A549 (cell line): Measurements from ENCODE around the gene INPP5K. TPM values are rescaled to one million over a fixed set of nuclear protein-coding genes. Genes with fewer than 3 reads are reported as not detected.
"Not testable (repeated sequence)": the region's sequence is repeated elsewhere in the genome, so short reads cannot be mapped to it uniquely, and the experiment has no call there.

Source experiments
- ATAC-seq, 2 experiments: fragments of 200-7000 bp in 1 of 2; fragments of >200 bp in 1 of 2; cut with Nextera tagmentation in 1 of 2; cut with Tn5 transposase in 1 of 2; 3 replicates each; pipeline versions ENCODE4 v1.8.0 to v1.9.1; 2018 to 2020; ENCODE audit warnings: mild to moderate bottlenecking in 1 of 2, moderate library complexity in 1 of 2
- CTCF ChIA-PET: fragments of 300-600 bp; sonication (Branson Sonifier 250); formaldehyde crosslinking; extraction: SDS; loops from one replicate; lab custom pipeline; 2021; ENCODE audit warnings: antibody characterized with exemption, inconsistent platforms; lab: Yijun Ruan, JAX
- POLR2A ChIA-PET: fragments of 350-600 bp; formaldehyde crosslinking; extraction: SDS; loops from one replicate; lab custom pipeline; 2021; ENCODE audit warnings: antibody characterized with exemption, inconsistent platforms; lab: Yijun Ruan, JAX
- DNase-seq, 2 experiments: peaks; one replicate each; pipeline versions ENCODE4 v3.0.0 to v3.0.0-alpha.2; 2011 to 2016; ENCODE audit warnings: low read depth in 1 of 2, low spot score in 1 of 2
- FAIRE-seq: peaks from 2 replicates; lab custom pipeline; 2011; peaks lifted over from hg19 to GRCh38; lab: Jason Lieb, UNC
- H3K27ac ChIP-seq, 2 experiments: fragments of >200 bp; sonication (Bioruptor Twin); formaldehyde crosslinking; 3 replicates each; pipeline ENCODE4 v1.5.1; 2016 to 2017
- H3K4me1 ChIP-seq: fragments of >200 bp; sonication (Bioruptor Twin); formaldehyde crosslinking; 3 replicates; pipeline ENCODE4 v1.6.1; 2016
- H3K4me2 ChIP-seq: fragments of >200 bp; sonication (Bioruptor Twin); formaldehyde crosslinking; 3 replicates; pipeline ENCODE4 v1.6.1; 2016
- H3K4me3 ChIP-seq: fragments of >200 bp; sonication (Bioruptor Twin); formaldehyde crosslinking; 3 replicates; pipeline ENCODE4 v1.5.1; 2016
- H3K9me3 ChIP-seq: fragments of >200 bp; sonication (Bioruptor Twin); formaldehyde crosslinking; 3 replicates; pipeline ENCODE4 v1.6.1; 2016
- ATOH8 ChIP-seq: fragments of 250-450 bp; sonication (Bioruptor Pico); IDR thresholded peaks from 2 replicates; pipeline ENCODE4 v1.5.0; 2020; ENCODE audit warnings: low read depth, mild to moderate bottlenecking, moderate library complexity
- BCL3 ChIP-seq: fragments of >200 bp; sonication (Bioruptor Twin); formaldehyde crosslinking; IDR thresholded peaks from 3 replicates; pipeline ENCODE4 v1.6.1; 2016
- CEBPB ChIP-seq, 2 experiments: fragments of >200 bp in 1 of 2; sonication (Bioruptor Twin) in 1 of 2; formaldehyde crosslinking in 1 of 2; IDR thresholded peaks; 2 replicates each; pipeline ENCODE4 v1.6.1; 2012 to 2016
- E2F6 ChIP-seq: IDR thresholded peaks from 2 replicates; pipeline ENCODE4 v1.6.1; 2012; ENCODE audit warnings: low read depth, borderline replicate concordance
- FOSB ChIP-seq: fragments of 250-450 bp; sonication (Bioruptor Pico); IDR thresholded peaks from 2 replicates; pipeline ENCODE4 v1.5.0; 2020; ENCODE audit warnings: mild to moderate bottlenecking, moderate library complexity
- FOSL2 ChIP-seq, 2 experiments: fragments of 450-650 bp in 1 of 2; fragments of >200 bp in 1 of 2; sonication (Bioruptor Twin) in 1 of 2; formaldehyde crosslinking; IDR thresholded peaks; 2 replicates each; pipeline versions ENCODE4 v1.5.0 to v1.6.1; 2016 to 2020; ENCODE audit warnings: mild to moderate bottlenecking in 1 of 2, moderate library complexity in 1 of 2
- FOXS1 ChIP-seq: fragments of 250-450 bp; sonication (Bioruptor Pico); IDR thresholded peaks from 2 replicates; pipeline ENCODE4 v1.5.0; 2020; ENCODE audit warnings: mild to moderate bottlenecking, moderate library complexity
- GATA3 ChIP-seq: IDR thresholded peaks from 2 replicates; pipeline ENCODE4 v1.6.1; 2012; ENCODE audit warnings: borderline replicate concordance
- HDAC2 ChIP-seq: fragments of 200-600 bp; sonication (generic); IDR thresholded peaks from 2 replicates; pipeline ENCODE4 v1.6.1; 2016
- HES2 ChIP-seq: fragments of >200 bp; sonication (Bioruptor Twin); formaldehyde crosslinking; IDR thresholded peaks from 2 replicates; pipeline ENCODE4 v1.6.1; 2016
- HOXB13 ChIP-seq: fragments of 250-450 bp; sonication (Bioruptor Pico); IDR thresholded peaks from 2 replicates; pipeline ENCODE4 v1.5.0; 2020; ENCODE audit warnings: low read depth, mild to moderate bottlenecking, moderate library complexity
- HOXB5 ChIP-seq: fragments of 250-450 bp; sonication (Bioruptor Pico); IDR thresholded peaks from 2 replicates; pipeline ENCODE4 v1.5.0; 2020; ENCODE audit warnings: mild to moderate bottlenecking, moderate library complexity
- JUNB ChIP-seq: fragments of >200 bp; sonication (Bioruptor Twin); formaldehyde crosslinking; IDR thresholded peaks from 2 replicates; pipeline ENCODE4 v1.6.1; 2016
- MAZ ChIP-seq: fragments of 150-350 bp; IDR thresholded peaks from 2 replicates; pipeline ENCODE4 v1.6.1; 2014; ENCODE audit warnings: antibody characterized with exemption, low read depth, low read length, borderline replicate concordance
- MYC ChIP-seq: IDR thresholded peaks from 2 replicates; pipeline ENCODE4 v1.6.1; 2012; ENCODE audit warnings: mild to moderate bottlenecking, inconsistent platforms, low read length, improper control_type of control experiment, borderline replicate concordance
- NFE2L2 ChIP-seq: fragments of 150-350 bp; conservative IDR thresholded peaks from 2 replicates; pipeline ENCODE4 v1.6.1; 2014; ENCODE audit warnings: low read length
- PBX3 ChIP-seq: IDR thresholded peaks from 2 replicates; pipeline ENCODE4 v1.6.1; 2012
- RAD21 ChIP-seq, 2 experiments: fragments of >200 bp in 1 of 2; sonication (Bioruptor Twin) in 1 of 2; formaldehyde crosslinking in 1 of 2; IDR thresholded peaks in 1 of 2; conservative IDR thresholded peaks in 1 of 2; 2 replicates in 1 of 2; 3 replicates in 1 of 2; pipeline ENCODE4 v1.6.1; 2012 to 2018; ENCODE audit warnings: inconsistent platforms in 1 of 2
- RARB ChIP-seq: fragments of 250-450 bp; sonication (Bioruptor Pico); IDR thresholded peaks from 2 replicates; pipeline ENCODE4 v1.8.0; 2021; ENCODE audit warnings: mild to moderate bottlenecking, moderate library complexity
- RFX5 ChIP-seq: fragments of 450-650 bp; IDR thresholded peaks from 2 replicates; pipeline ENCODE4 v1.7.1; 2014; ENCODE audit warnings: antibody characterized with exemption, mild to moderate bottlenecking, moderate library complexity
- RNF2 ChIP-seq: fragments of 200-600 bp; sonication (generic); IDR thresholded peaks from 2 replicates; pipeline ENCODE4 v1.6.1; 2016; ENCODE audit warnings: low read depth, mild to moderate bottlenecking, antibody characterized with exemption, moderate library complexity, borderline replicate concordance
- TFCP2L1 ChIP-seq: fragments of 250-450 bp; sonication (Bioruptor Pico); IDR thresholded peaks from 2 replicates; pipeline ENCODE4 v1.5.0; 2021; ENCODE audit warnings: mild to moderate bottlenecking
- TP53 ChIP-seq: fragments of 250-450 bp; sonication (Bioruptor Pico); IDR thresholded peaks from 2 replicates; pipeline ENCODE4 v1.5.0; 2021; ENCODE audit warnings: mild to moderate bottlenecking, moderate library complexity
- USF2 ChIP-seq: fragments of 450-650 bp; IDR thresholded peaks from 2 replicates; pipeline ENCODE4 v1.6.1; 2014; ENCODE audit warnings: antibody characterized with exemption
- ZNF302 ChIP-seq: fragments of 250-450 bp; sonication (Bioruptor Pico); IDR thresholded peaks from 2 replicates; pipeline ENCODE4 v1.9.0; 2021; ENCODE audit warnings: inconsistent platforms, mild to moderate bottlenecking, moderate library complexity
- WGBS: methylation state at CpG from one replicate; pipeline ENCODE4 v1.1.6; 2017; ENCODE audit errors: missing lambda C conversion rate; 5-methylcytosine and 5-hydroxymethylcytosine counted together
- polyA plus RNA-seq, 4 experiments: library from polyadenylated mRNA; depleted of rRNA in 3 of 4; stranded (reverse); fragments of >200 nt; fragmentation: RNase III in 1 of 4; extraction: RNeasy Plus Mini Kit Qiagen cat#74134 plus additional on column Dnase treatment in 1 of 4; gene quantifications; 2 replicates in 3 of 4; 3 replicates in 1 of 4; pipeline ENCODE4 v1.2.3, GENCODE V29; 2011 to 2017

INPP5K gene
- polyA plus RNA-seq, 2 of the 4 experiments (the other 2 are of a cell fraction), result 24.3 to 30.8 TPM

- DNase-seq, result no peak
- CTCF ChIA-PET, result interaction anchor here (0.9 to 1.3 kb wide), 3 partner anchors 34 to 114 kb away, joined by 3 read pairs; no protein-coding TSS in a partner anchor
Observed at GRCh38 chr17:1447052-1447451, 69.4 kb downstream of the INPP5K start.

GRCh38 chr17:1446201-1446600 is 70.2 kb downstream of the INPP5K start:
- no peak for FAIRE-seq
- H3K27ac ChIP-seq, result no peak overlapping the region
- TF ChIP-seq ATOH8 (CRISPR knock-in tag), result no peak
- no peak for TF ChIP-seq GATA3
- TF ChIP-seq HOXB13 (CRISPR knock-in tag), result no peak
- TF ChIP-seq FOSL2 (IDR thresholded peaks at IDR 0.05), result no peak
- TF ChIP-seq FOSL2 (CRISPR knock-in tag; IDR thresholded peaks at IDR 0.05), result no peak
- TF ChIP-seq TP53 (CRISPR knock-in tag), result no peak
- no peak for TF ChIP-seq E2F6
- TF ChIP-seq BCL3, result no peak
- TF ChIP-seq RAD21 (conservative IDR thresholded peaks at IDR 0.05 in 1 of 2, IDR thresholded peaks at IDR 0.05 in 1 of 2), result no peak
- no peak for TF ChIP-seq PBX3
- TF ChIP-seq RFX5, result no peak
- no peak for TF ChIP-seq RARB (CRISPR knock-in tag)
- no peak for TF ChIP-seq TFCP2L1 (CRISPR knock-in tag)
- no peak for TF ChIP-seq RNF2
- no peak for TF ChIP-seq USF2
- WGBS, result 94% methylated on average over 12 of the region's 12 CpGs
- H3K4me2 ChIP-seq, result no peak overlapping the region
- peaks cover 11% of the 10 kb centered on the region; the same call in 2 of the 3 replicates for H3K4me1 ChIP-seq
- H3K9me3 ChIP-seq, result no peaks in the 10 kb centered on the region
- DNase-seq, result no peak
- no peak overlapping the region for H3K4me3 ChIP-seq
- CTCF ChIA-PET, result interaction anchor here (0.7 to 1.8 kb wide), 5 partner anchors 22 to 192 kb away, joined by 3 to 7 read pairs (median 3); no protein-coding TSS in a partner anchor
- ATAC-seq, result no peak
- POLR2A ChIA-PET, result no interaction called here

More at GRCh38 chr17:1447052-1447451, 69.4 kb downstream of the INPP5K start:
- ATAC-seq (no peak), FAIRE-seq (no peak)
- TF ChIP-seq HES2, result no peak
- no peak for TF ChIP-seq MAZ
- TF ChIP-seq JUNB, result no peak
- TF ChIP-seq FOXS1 (CRISPR knock-in tag), result no peak
- TF ChIP-seq HDAC2, result no peak
- TF ChIP-seq MYC, result no peak
- TF ChIP-seq RARB (CRISPR knock-in tag), result no peak
- TF ChIP-seq HOXB13 (CRISPR knock-in tag), result no peak
- no peak for TF ChIP-seq FOSL2 (IDR thresholded peaks at IDR 0.05)
- TF ChIP-seq FOSL2 (CRISPR knock-in tag; IDR thresholded peaks at IDR 0.05), result no peak
- no peak for TF ChIP-seq TP53 (CRISPR knock-in tag)
- TF ChIP-seq RNF2, result no peak
- TF ChIP-seq FOSB, result no peak
- no peak for TF ChIP-seq HOXB5 (CRISPR knock-in tag)
- TF ChIP-seq ZNF302 (CRISPR knock-in tag), result no peak
- TF ChIP-seq CEBPB (IDR thresholded peaks at IDR 0.05), result no peak
- no peak for TF ChIP-seq ATOH8 (CRISPR knock-in tag)
- TF ChIP-seq NFE2L2, result no peak
- POLR2A ChIA-PET, result no interaction called here
- Histone ChIP-seq H3K27ac (no peak overlapping the region), H3K9me3 (no peaks in the 10 kb centered on the region), H3K4me1 (peaks cover 11% of the 10 kb centered on the region; the same call in 2 of the 3 replicates), H3K4me3 (no peak overlapping the region), H3K4me2 (no peak overlapping the region)
- WGBS, result 92% methylated on average over 7 of the region's 7 CpGs

- H3K4me2 ChIP-seq, H3K9me3 ChIP-seq, POLR2A ChIA-PET, DNase-seq, H3K27ac ChIP-seq, FAIRE-seq, H3K4me3 ChIP-seq: not testable (repeated sequence)
- H3K4me1 ChIP-seq, result peaks cover 11% of the 10 kb centered on the region; the same call in 2 of the 3 replicates
- 95% methylated on average over 4 of the region's 4 CpGs for WGBS
- peak in 1 of 2 experiments; percentile 41; a peak in 2 of 6 replicates for ATAC-seq
- CTCF ChIA-PET, result interaction anchor here (0.6 to 1.8 kb wide), 7 partner anchors 8 to 191 kb away, joined by 3 to 7 read pairs (median 3); no protein-coding TSS in a partner anchor
Observed at GRCh38 chr17:1445695-1446094, 70.7 kb downstream of the INPP5K start.
